HEK293 (cell line): ENCODE data around the gene WWOX.
A peak's percentile ranks its signal among the peaks of the same experiment; 100 is the strongest.

ENCODE experiments used
- CTCF ChIA-PET: fragments of 350-600 bp; formaldehyde crosslinking; extraction: SDS; loops from one replicate; lab custom pipeline; 2021; ENCODE audit warnings: antibody characterized with exemption; lab: Yijun Ruan, JAX
- POLR2A ChIA-PET: fragments of 300-600 bp; formaldehyde crosslinking; extraction: SDS; loops from one replicate; lab custom pipeline; 2020; ENCODE audit warnings: antibody characterized with exemption, inconsistent platforms; lab: Yijun Ruan, JAX
- H3K27ac ChIP-seq: fragments of 200-500 bp; sonication (Bioruptor generic); 2 replicates; pipeline ENCODE4 v1.5.1; 2014; ENCODE audit warnings: low read depth, low read length, control low read depth, inconsistent platforms; ENCODE audit errors: extremely low read depth
- H3K36me3 ChIP-seq, 2 experiments: fragments of 200-500 bp in 1 of 2; sonication (Bioruptor generic) in 1 of 2; 1 replicate in 1 of 2; 2 replicates in 1 of 2; pipeline ENCODE4 v1.5.1; 2014 to 2017; ENCODE audit warnings: inconsistent platforms in 2 of 2, low read length in 2 of 2; ENCODE audit not compliant: control insufficient read depth in 2 of 2, insufficient read depth in 1 of 2
- H3K4me1 ChIP-seq: fragments of 200-500 bp; sonication (Bioruptor generic); 2 replicates; pipeline ENCODE4 v1.5.1; 2014; ENCODE audit warnings: mild to moderate bottlenecking, low read length, inconsistent platforms; ENCODE audit not compliant: control insufficient read depth, insufficient read depth
- H3K4me3 ChIP-seq: 2 replicates; pipeline ENCODE4 v1.5.1; 2011; ENCODE audit warnings: low read depth, mild to moderate bottlenecking, control low read depth, low read length, moderate library complexity
- H3K9me3 ChIP-seq: fragments of 200-500 bp; sonication (Bioruptor generic); 2 replicates; pipeline ENCODE4 v1.5.1; 2014; ENCODE audit warnings: low read depth, low read length, inconsistent platforms; ENCODE audit not compliant: control insufficient read depth, insufficient read depth
- BCL11A ChIP-seq: fragments of 450-650 bp; formaldehyde crosslinking; IDR thresholded peaks from 2 replicates; pipeline ENCODE4 v1.5.1; 2016; ENCODE audit warnings: low read depth, missing biosample characterization, missing genetic modification characterization
- FEZF1 ChIP-seq: fragments of 450-650 bp; formaldehyde crosslinking; IDR thresholded peaks from 2 replicates; pipeline ENCODE4 v1.5.1; 2016; ENCODE audit warnings: missing biosample characterization, missing genetic modification characterization
- GLIS1 ChIP-seq: fragments of 450-650 bp; formaldehyde crosslinking; IDR thresholded peaks from 2 replicates; pipeline ENCODE4 v1.5.1; 2016; ENCODE audit warnings: missing biosample characterization, missing genetic modification characterization
- HOXD13 ChIP-seq: sonication (generic); formaldehyde crosslinking; IDR thresholded peaks from 2 replicates; pipeline ENCODE4 v1.8.0; 2022; ENCODE audit warnings: missing genetic modification reagents, borderline replicate concordance
- MEIS1 ChIP-seq: sonication (generic); formaldehyde crosslinking; IDR thresholded peaks from 2 replicates; pipeline ENCODE4 v1.8.1; 2022; ENCODE audit warnings: missing genetic modification reagents, mild to moderate bottlenecking, borderline replicate concordance
- WT1 ChIP-seq: fragments of 450-650 bp; formaldehyde crosslinking; IDR thresholded peaks from 2 replicates; pipeline ENCODE4 v1.5.1; 2016; ENCODE audit warnings: missing biosample characterization, missing genetic modification characterization
- ZEB2 ChIP-seq: fragments of 450-650 bp; formaldehyde crosslinking; IDR thresholded peaks from 2 replicates; pipeline ENCODE4 v1.5.1; 2016; ENCODE audit warnings: missing biosample characterization, missing genetic modification characterization
- ZNF223 ChIP-seq: fragments of 450-650 bp; formaldehyde crosslinking; IDR thresholded peaks from 2 replicates; pipeline ENCODE4 v1.5.1; 2016; ENCODE audit warnings: missing biosample characterization, missing genetic modification characterization
- ZNF274 ChIP-seq, 2 experiments: fragments of 200-500 bp in 1 of 2; fragments of 450-650 bp in 1 of 2; sonication (Bioruptor generic) in 1 of 2; formaldehyde crosslinking in 1 of 2; IDR thresholded peaks; 2 replicates each; pipeline versions ENCODE4 v1.5.1 to v1.6.1; 2014 to 2016; ENCODE audit warnings: borderline replicate concordance in 1 of 2, inconsistent platforms in 1 of 2, low read length in 1 of 2, missing biosample characterization in 1 of 2, missing genetic modification characterization in 1 of 2
- ZNF302 ChIP-seq: fragments of 450-650 bp; formaldehyde crosslinking; IDR thresholded peaks from 2 replicates; pipeline ENCODE4 v1.5.1; 2016; ENCODE audit warnings: missing biosample characterization, missing genetic modification characterization, low read depth
- ZNF510 ChIP-seq: fragments of 450-650 bp; formaldehyde crosslinking; IDR thresholded peaks from 2 replicates; pipeline ENCODE4 v1.5.1; 2018; ENCODE audit warnings: mild to moderate bottlenecking, missing genetic modification characterization, missing biosample characterization; ENCODE audit not compliant: insufficient replicate concordance
- ZNF514 ChIP-seq: fragments of 450-650 bp; formaldehyde crosslinking; IDR thresholded peaks from 2 replicates; pipeline ENCODE4 v1.5.1; 2016; ENCODE audit warnings: missing biosample characterization, missing genetic modification characterization
- ZNF521 ChIP-seq: fragments of 450-650 bp; formaldehyde crosslinking; IDR thresholded peaks from 2 replicates; pipeline ENCODE4 v1.5.1; 2017; ENCODE audit warnings: missing biosample characterization, mild to moderate bottlenecking, missing genetic modification characterization
- ZNF561 ChIP-seq: fragments of 450-650 bp; IDR thresholded peaks from 2 replicates; pipeline ENCODE4 v1.5.1; 2018; ENCODE audit warnings: missing biosample characterization, missing genetic modification characterization, borderline replicate concordance
- ZNF585B ChIP-seq: fragments of 450-650 bp; formaldehyde crosslinking; IDR thresholded peaks from 2 replicates; pipeline ENCODE4 v1.5.1; 2016; ENCODE audit warnings: missing biosample characterization, missing genetic modification characterization
- ZNF677 ChIP-seq: fragments of 450-650 bp; IDR thresholded peaks from 2 replicates; pipeline ENCODE4 v1.5.0; 2018; ENCODE audit warnings: missing biosample characterization, mild to moderate bottlenecking, missing genetic modification characterization, moderate library complexity
- TF ChIP-seq, protein P1 (sequence below): fragments of 450-650 bp; formaldehyde crosslinking; IDR thresholded peaks from 2 replicates; pipeline ENCODE4 v1.5.1; 2017; ENCODE audit warnings: missing biosample characterization, missing genetic modification characterization
- TF ChIP-seq, protein P2 (sequence below): fragments of 450-650 bp; formaldehyde crosslinking; IDR thresholded peaks from 2 replicates; pipeline ENCODE4 v1.5.0; 2017; ENCODE audit warnings: missing biosample characterization, missing genetic modification characterization, borderline replicate concordance
- TF ChIP-seq, protein P3 (sequence below): fragments of 450-650 bp; formaldehyde crosslinking; IDR thresholded peaks from 2 replicates; pipeline ENCODE4 v1.5.1; 2017; ENCODE audit warnings: missing biosample characterization, missing genetic modification characterization
- TF ChIP-seq, protein P4 (sequence below): sonication (generic); formaldehyde crosslinking; IDR thresholded peaks from 2 replicates; pipeline ENCODE4 v1.8.1; 2022; ENCODE audit warnings: mild to moderate bottlenecking, moderate library complexity, missing genetic modification reagents

Gene WWOX

DNA sequence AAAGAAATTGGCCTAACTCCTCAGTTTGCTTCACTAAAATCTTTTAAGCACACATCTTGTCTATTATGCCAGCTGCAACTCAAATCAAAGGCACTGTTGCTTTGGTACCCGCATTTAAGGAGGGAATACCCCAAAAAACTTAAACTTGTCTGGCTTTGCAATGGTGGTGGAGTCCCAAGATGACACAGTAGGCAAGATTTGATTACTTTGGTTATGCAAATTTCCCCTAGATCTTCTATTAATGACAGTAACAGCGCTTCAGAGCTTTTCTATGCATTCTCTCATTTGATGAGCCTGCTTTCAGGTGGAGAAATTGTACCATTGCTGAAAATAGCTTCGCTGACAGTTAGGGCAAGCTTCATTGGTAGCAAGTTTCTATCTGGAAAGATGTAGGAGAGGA is 27.2 kb downstream of the WWOX start (continued):
- TF ChIP-seq, protein P1, sequence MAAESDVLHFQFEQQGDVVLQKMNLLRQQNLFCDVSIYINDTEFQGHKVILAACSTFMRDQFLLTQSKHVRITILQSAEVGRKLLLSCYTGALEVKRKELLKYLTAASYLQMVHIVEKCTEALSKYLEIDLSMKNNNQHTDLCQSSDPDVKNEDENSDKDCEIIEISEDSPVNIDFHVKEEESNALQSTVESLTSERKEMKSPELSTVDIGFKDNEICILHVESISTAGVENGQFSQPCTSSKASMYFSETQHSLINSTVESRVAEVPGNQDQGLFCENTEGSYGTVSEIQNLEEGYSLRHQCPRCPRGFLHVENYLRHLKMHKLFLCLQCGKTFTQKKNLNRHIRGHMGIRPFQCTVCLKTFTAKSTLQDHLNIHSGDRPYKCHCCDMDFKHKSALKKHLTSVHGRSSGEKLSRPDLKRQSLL (tag by site-specific recombination) = no peak
- TF ChIP-seq ZNF521 (tag by site-specific recombination) (no peak), BCL11A (no peak), GLIS1 (tag by site-specific recombination) (no peak), ZNF585B (tag by site-specific recombination) (no peak), ZNF677 (tag by site-specific recombination) (no peak), HOXD13 (CRISPR knock-in tag) (no peak)
- TF ChIP-seq, protein P2, sequence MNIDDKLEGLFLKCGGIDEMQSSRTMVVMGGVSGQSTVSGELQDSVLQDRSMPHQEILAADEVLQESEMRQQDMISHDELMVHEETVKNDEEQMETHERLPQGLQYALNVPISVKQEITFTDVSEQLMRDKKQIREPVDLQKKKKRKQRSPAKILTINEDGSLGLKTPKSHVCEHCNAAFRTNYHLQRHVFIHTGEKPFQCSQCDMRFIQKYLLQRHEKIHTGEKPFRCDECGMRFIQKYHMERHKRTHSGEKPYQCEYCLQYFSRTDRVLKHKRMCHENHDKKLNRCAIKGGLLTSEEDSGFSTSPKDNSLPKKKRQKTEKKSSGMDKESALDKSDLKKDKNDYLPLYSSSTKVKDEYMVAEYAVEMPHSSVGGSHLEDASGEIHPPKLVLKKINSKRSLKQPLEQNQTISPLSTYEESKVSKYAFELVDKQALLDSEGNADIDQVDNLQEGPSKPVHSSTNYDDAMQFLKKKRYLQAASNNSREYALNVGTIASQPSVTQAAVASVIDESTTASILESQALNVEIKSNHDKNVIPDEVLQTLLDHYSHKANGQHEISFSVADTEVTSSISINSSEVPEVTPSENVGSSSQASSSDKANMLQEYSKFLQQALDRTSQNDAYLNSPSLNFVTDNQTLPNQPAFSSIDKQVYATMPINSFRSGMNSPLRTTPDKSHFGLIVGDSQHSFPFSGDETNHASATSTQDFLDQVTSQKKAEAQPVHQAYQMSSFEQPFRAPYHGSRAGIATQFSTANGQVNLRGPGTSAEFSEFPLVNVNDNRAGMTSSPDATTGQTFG (tag by site-specific recombination) = no peak

DNA sequence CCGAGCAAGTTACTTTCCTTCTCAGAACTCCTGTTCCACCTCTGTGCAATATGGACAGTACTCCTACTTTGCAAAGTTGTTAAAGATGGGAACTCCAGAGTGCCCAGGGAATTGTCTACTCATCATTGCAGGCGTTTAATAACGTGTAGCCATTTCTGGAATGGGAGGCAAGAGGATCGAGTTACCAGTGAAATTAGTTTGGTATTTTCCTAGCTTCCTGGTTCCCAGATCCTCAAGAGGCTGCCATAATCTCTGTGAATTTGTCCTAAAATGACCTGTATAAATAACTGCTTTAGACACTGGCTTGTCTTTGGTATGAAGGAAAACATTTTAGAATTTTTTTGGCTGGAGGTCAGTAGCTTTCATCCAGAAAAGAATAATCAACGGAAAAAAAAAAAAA is 27.7 kb downstream of the WWOX start:
- TF ChIP-seq ZNF223 = no peak
- peak; percentile 66 for TF ChIP-seq FEZF1 (tag by site-specific recombination)
- TF ChIP-seq MEIS1 (CRISPR knock-in tag) = no peak
- TF ChIP-seq ZNF302 (tag by site-specific recombination) = no peak
- no peak for TF ChIP-seq ZNF514 (tag by site-specific recombination)
- no peak for TF ChIP-seq ZNF274 (IDR thresholded peaks at IDR 0.05; ENCODE audit: low read length)
- TF ChIP-seq ZNF274 (tag by site-specific recombination; IDR thresholded peaks at IDR 0.05; ENCODE audit: borderline replicate concordance) = no peak
- peak; percentile 12 for TF ChIP-seq ZNF510 (tag by site-specific recombination)
- TF ChIP-seq WT1 = peak; percentile 48
- TF ChIP-seq, protein P3, sequence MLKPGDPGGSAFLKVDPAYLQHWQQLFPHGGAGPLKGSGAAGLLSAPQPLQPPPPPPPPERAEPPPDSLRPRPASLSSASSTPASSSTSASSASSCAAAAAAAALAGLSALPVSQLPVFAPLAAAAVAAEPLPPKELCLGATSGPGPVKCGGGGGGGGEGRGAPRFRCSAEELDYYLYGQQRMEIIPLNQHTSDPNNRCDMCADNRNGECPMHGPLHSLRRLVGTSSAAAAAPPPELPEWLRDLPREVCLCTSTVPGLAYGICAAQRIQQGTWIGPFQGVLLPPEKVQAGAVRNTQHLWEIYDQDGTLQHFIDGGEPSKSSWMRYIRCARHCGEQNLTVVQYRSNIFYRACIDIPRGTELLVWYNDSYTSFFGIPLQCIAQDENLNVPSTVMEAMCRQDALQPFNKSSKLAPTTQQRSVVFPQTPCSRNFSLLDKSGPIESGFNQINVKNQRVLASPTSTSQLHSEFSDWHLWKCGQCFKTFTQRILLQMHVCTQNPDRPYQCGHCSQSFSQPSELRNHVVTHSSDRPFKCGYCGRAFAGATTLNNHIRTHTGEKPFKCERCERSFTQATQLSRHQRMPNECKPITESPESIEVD (tag by site-specific recombination) = 0 out of 2 replicates have a peak, but pooled peaks have one; percentile 13
- TF ChIP-seq ZEB2 (tag by site-specific recombination) = no peak
- TF ChIP-seq, protein P4, sequence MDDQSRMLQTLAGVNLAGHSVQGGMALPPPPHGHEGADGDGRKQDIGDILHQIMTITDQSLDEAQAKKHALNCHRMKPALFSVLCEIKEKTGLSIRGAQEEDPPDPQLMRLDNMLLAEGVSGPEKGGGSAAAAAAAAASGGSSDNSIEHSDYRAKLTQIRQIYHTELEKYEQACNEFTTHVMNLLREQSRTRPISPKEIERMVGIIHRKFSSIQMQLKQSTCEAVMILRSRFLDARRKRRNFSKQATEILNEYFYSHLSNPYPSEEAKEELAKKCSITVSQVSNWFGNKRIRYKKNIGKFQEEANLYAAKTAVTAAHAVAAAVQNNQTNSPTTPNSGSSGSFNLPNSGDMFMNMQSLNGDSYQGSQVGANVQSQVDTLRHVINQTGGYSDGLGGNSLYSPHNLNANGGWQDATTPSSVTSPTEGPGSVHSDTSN (CRISPR knock-in tag) = no peak
- TF ChIP-seq ZNF561 (tag by site-specific recombination) = 0 out of 2 replicates have a peak, but pooled peaks have one; percentile 23
- H3K4me1 ChIP-seq = peaks cover 15% of the 10 kb centered on the region
- peak overlapping the region; percentile 4; the same call in 1 of the 2 replicates for H3K27ac ChIP-seq
- H3K36me3 ChIP-seq = peaks cover 0 to 10% of the 10 kb centered on the region in 2 experiments; a peak in 2 of 3 replicates
- no peak overlapping the region for H3K4me3 ChIP-seq
- H3K9me3 ChIP-seq = no peaks in the 10 kb centered on the region
- POLR2A ChIA-PET = interaction anchor here (0.6 kb wide), 1 partner anchor 42 kb away, joined by 5 read pairs; no protein-coding TSS in a partner anchor
- CTCF ChIA-PET = interaction anchor here (0.7 to 1.2 kb wide), 2 partner anchors 108 to 1009 kb away, joined by 3 to 5 read pairs; no protein-coding TSS in a partner anchor
